Activated naive CD4-positive, alpha-beta T cell treated with anti-CD3 and anti-CD28 coated beads, Interleukin-2, amount 50 U/mL, for 16 hours (primary cell): ENCODE results near the gene VPS37C.
"Not testable (repeated sequence)": the region's sequence is repeated elsewhere in the genome, so short reads cannot be mapped to it uniquely, and the experiment has no call there.

ENCODE experiments used
- DNase-seq: peaks from one replicate; pipeline ENCODE4 v3.0.0-alpha.2; 2020

The VPS37C gene

GRCh38 chr11:61161190-61162091, at the start of gene VPS37C:
TSS of gene VPS37C (minus strand) at chr11:61161426. CDS start at chr11:61138829, 22,597 bp downstream.
- DNase-seq: peak; percentile 89

GRCh38 chr11:61210629-61211028, 49.4 kb upstream of the VPS37C start:
- not testable (repeated sequence) for DNase-seq

- DNase-seq: not testable (repeated sequence)
Measured at GRCh38 chr11:61207636-61208310, 46.5 kb upstream of the VPS37C start.

GRCh38 chr11:61204502-61205059, 43.4 kb upstream of the VPS37C start:
- DNase-seq: not testable (repeated sequence)

GRCh38 chr11:61203873-61204272, 42.6 kb upstream of the VPS37C start:
- not testable (repeated sequence) for DNase-seq

GRCh38 chr11:61202950-61203746, 41.9 kb upstream of the VPS37C start, which contains the start of gene PGA3:
TSS of gene PGA3 (plus strand) at chr11:61203515. CDS start at chr11:61203565, 50 bp downstream.
- not testable (repeated sequence) for DNase-seq

GRCh38 chr11:61201476-61201875, 40.2 kb upstream of the VPS37C start:
- no peak for DNase-seq

- no peak for DNase-seq
Measured at GRCh38 chr11:61198948-61199523, 37.8 kb upstream of the VPS37C start.

GRCh38 chr11:61198361-61198760, 37.1 kb upstream of the VPS37C start:
- DNase-seq: no peak

GRCh38 chr11:61195719-61196118, 34.5 kb upstream of the VPS37C start:
- DNase-seq: no peak

- DNase-seq: no peak
Measured at GRCh38 chr11:61194981-61195695, 33.9 kb upstream of the VPS37C start.

GRCh38 chr11:61194169-61194671, 33.0 kb upstream of the VPS37C start:
- DNase-seq: no peak

- no peak for DNase-seq
Measured at GRCh38 chr11:61193596-61193995, 32.4 kb upstream of the VPS37C start.

- DNase-seq: no peak
Measured at GRCh38 chr11:61189933-61190332, 28.7 kb upstream of the VPS37C start.

- DNase-seq: peak; percentile 81
Measured at GRCh38 chr11:61187505-61188130, 26.4 kb upstream of the VPS37C start.

- DNase-seq: no peak
Measured at GRCh38 chr11:61186504-61186903, 25.3 kb upstream of the VPS37C start.

GRCh38 chr11:61183645-61184044, 22.4 kb upstream of the VPS37C start:
- DNase-seq: no peak

- DNase-seq: no peak
Measured at GRCh38 chr11:61181489-61181888, 20.3 kb upstream of the VPS37C start.

- DNase-seq: not testable (repeated sequence)
Measured at GRCh38 chr11:61180205-61180604, 19.0 kb upstream of the VPS37C start.

- no peak for DNase-seq
Measured at GRCh38 chr11:61176446-61176845, 15.2 kb upstream of the VPS37C start.

GRCh38 chr11:61174949-61175348, 13.7 kb upstream of the VPS37C start:
- no peak for DNase-seq
